Measurements from ENCODE around the gene TENM3.

GRCh38 chr4:182786991-182787390 is 543.8 kb downstream of the TENM3 start:
- TF ChIP-seq CTCF (IDR thresholded peaks at IDR 0.05) (no peak), POLR2A (IDR thresholded peaks at IDR 0.05) (no peak)

Data from testis (tissue), 2 donors.